GM13976 (cell line): ENCODE data around the gene TOP1.

Experiments used
- DNase-seq: peaks from one replicate; pipeline ENCODE4 v3.0.0; 2012; ENCODE audit warnings: low spot score
- CTCF ChIP-seq: IDR thresholded peaks from 2 replicates; pipeline ENCODE4 v1.5.1; 2012; ENCODE audit warnings: borderline replicate concordance, mild to moderate bottlenecking; ENCODE audit not compliant: insufficient read depth; ENCODE audit errors: extremely low read depth, missing control alignments, control extremely low read depth
- in situ Hi-C: fragments of 300-500 bp; cut with MboI; formaldehyde crosslinking; loops from one replicate; pipeline ENCODE4 v1.12.0; 2022; ENCODE audit warnings: low sequenced_read_pairs, mixed read lengths, inconsistent platforms; ENCODE audit not compliant: unreplicated experiment

The TOP1 gene

DNA sequence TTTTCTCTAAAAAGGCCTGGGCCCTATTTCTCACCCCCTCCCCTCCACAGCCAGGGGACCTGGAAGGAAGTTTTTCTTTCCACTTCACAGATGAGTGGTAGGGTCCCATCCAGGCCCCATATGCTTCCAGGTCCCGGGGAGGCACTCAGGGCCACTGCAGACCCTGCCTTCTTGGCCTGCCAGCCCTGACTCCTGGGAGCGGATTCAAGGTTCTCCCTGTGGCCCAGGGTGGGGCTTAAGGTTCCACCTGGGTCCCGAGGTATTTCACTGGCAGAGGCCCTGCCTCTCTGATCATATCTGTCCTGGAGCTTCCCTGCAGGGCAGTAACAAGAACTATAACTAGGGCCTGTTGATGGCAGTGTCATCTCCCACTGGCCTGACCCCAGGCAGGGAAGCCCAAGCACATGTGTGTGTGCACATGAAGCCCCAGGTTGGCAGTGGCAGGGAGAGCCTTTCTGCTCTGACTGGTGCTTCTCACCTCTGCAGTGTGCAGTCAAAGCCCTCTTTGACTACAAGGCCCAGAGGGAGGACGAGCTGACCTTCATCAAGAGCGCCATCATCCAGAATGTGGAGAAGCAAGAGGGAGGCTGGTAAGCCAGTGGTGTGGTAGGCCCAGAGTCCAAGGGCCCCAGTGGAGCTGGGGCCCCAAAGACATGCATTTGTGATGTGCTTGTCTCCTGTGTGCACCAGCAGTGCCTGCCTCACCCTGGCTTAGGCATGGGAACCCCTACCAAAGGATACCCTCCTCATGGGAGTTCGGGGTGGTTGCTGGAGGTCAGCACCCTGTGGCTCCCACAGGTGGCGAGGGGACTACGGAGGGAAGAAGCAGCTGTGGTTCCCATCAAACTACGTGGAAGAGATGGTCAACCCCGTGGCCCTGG, 139.9 kb downstream of the TOP1 start:
- in situ Hi-C loops: no loop called here
- no peak for TF ChIP-seq CTCF
- no peak for DNase-seq

DNA sequence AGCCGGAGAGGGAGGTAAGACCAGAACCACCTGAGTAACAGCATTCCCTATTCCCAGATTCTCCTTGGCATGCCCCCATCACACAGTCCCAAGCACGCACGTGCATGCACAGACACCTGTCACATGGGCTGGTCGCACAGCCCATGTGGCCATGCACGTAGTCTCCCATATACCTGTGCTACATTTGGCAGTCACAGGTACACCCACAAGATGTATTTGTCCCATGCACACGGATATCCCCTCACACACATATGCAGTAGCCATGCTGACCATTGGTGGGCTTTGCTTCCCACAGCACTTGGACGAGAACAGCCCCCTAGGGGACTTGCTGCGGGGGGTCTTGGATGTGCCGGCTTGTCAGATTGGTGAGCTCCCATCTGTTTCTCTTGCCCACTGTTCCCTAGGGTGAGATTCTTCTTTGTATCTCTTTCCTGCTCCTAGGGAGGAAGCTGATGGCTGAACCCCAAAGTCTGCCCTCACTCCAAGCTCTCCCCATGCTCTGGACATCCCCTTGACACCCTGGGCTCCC, 140.6 kb downstream of the TOP1 start:
- in situ Hi-C loops: no loop called here
- no peak for TF ChIP-seq CTCF
- no peak for DNase-seq

DNA sequence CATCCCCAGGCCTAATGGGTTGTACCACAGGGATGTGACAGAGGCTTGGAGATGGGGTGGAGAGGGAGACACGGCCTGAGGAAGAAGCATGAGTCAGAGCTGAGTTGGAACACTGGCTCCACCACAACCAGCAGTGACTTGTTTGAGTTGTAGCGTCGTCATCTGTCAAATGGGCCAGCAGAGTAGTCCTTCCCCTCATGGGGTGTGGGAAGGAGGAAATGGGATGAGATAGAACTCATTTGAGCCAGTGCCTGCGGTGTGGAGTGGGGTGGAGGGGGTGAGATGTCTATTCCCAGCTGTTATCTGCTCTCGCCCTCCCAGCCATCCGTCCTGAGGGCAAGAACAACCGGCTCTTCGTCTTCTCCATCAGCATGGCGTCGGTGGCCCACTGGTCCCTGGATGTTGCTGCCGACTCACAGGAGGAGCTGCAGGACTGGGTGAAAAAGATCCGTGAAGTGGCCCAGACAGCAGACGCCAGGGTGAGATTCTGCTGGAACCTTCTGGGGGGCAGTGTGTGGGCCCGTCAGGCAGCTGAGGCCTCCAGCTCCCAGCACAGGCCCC, 141.2 kb downstream of the TOP1 start:
- in situ Hi-C loops: loop anchor here (5.0 kb wide), 1 partner anchor 167 kb away; no protein-coding TSS in a partner anchor

GRCh38 chr20:41170386-41171105, 141.9 kb downstream of the TOP1 start:
- in situ Hi-C loops: loop anchor here (5.0 kb wide), 1 partner anchor 167 kb away; no protein-coding TSS in a partner anchor
- TF ChIP-seq CTCF: no peak
- no peak for DNase-seq

More for the DNA sequence above, 141.2 kb downstream of the TOP1 start:
- no peak for DNase-seq
- no peak for TF ChIP-seq CTCF

- no peak for TF ChIP-seq CTCF
- in situ Hi-C loops: loop anchor here (5.0 kb wide), 1 partner anchor 165 kb away; no protein-coding TSS in a partner anchor
Observed at GRCh38 chr20:41171736-41172295, 143.2 kb downstream of the TOP1 start.

More at GRCh38 chr20:41171736-41172295, 143.2 kb downstream of the TOP1 start:
- DNase-seq: no peak
